ENCODE data around the gene CTDP1.

Gene CTDP1

GRCh38 chr18:79712206-79712857 lies 32.7 kb downstream of the CTDP1 start:
- TF ChIP-seq CTCF (IDR thresholded peaks at IDR 0.05; ENCODE audit: borderline replicate concordance, control extremely low read depth, extremely low read depth, insufficient read depth, missing control alignments): no peak
- in situ Hi-C loops (cut with MboI; ENCODE audit: low sequenced_read_pairs, unreplicated experiment): no loop called here
- DNase-seq (ENCODE audit: low spot score): no peak

DNA sequence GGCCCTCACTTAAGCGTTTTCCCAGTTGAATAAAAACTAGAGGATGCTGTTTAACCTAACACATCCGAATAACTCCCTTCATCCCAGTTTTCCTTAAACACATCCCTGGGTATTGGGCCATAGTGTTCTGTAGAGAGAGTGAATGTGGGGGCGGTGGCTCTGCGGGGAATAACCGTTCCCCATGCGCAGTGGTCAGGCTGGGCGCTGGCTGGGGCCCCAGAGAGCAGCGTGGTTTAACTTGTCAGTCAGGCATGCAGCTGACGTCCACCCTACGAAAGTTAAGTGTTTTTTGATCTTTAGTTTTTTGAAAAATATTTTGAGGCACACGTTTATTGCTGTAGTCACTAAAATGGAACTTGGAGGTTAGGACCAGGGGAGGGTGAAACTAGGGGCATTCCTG lies 33.7 kb downstream of the CTDP1 start:
- TF ChIP-seq CTCF (IDR thresholded peaks at IDR 0.05; ENCODE audit: borderline replicate concordance, control extremely low read depth, extremely low read depth, insufficient read depth, missing control alignments): no peak
- in situ Hi-C loops (cut with MboI; ENCODE audit: low sequenced_read_pairs, unreplicated experiment): no loop called here
- DNase-seq (ENCODE audit: low spot score): no peak

DNA sequence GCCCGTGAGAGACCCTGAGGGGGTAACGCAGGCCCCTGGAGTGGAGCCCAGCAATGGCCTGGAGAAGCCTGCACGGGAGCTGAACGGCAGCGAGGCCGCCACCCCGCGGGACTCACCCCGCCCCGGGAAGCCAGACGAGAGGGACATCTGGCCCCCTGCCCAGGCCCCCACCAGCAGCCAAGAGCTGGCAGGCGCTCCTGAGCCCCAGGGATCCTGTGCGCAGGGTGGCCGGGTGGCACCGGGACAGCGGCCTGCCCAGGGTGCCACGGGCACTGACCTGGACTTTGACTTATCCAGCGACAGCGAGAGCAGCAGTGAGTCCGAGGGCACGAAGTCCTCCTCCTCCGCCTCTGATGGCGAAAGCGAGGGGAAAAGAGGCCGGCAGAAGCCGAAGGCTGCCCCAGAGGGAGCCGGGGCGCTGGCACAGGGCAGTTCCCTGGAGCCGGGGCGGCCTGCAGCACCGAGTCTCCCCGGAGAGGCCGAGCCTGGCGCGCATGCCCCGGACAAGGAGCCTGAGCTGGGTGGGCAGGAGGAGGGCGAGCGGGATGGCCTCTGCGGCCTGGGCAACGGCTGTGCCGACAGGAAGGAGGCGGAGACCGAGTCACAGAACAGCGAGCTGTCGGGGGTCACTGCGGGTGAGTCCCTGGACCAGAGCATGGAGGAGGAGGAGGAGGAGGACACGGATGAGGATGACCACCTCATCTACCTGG lies 35.1 kb downstream of the CTDP1 start:
- DNase-seq (ENCODE audit: low spot score): no peak
- no peak for TF ChIP-seq CTCF (IDR thresholded peaks at IDR 0.05; ENCODE audit: borderline replicate concordance, control extremely low read depth, extremely low read depth, insufficient read depth, missing control alignments)
- in situ Hi-C loops (cut with MboI; ENCODE audit: low sequenced_read_pairs, unreplicated experiment): no loop called here

DNA sequence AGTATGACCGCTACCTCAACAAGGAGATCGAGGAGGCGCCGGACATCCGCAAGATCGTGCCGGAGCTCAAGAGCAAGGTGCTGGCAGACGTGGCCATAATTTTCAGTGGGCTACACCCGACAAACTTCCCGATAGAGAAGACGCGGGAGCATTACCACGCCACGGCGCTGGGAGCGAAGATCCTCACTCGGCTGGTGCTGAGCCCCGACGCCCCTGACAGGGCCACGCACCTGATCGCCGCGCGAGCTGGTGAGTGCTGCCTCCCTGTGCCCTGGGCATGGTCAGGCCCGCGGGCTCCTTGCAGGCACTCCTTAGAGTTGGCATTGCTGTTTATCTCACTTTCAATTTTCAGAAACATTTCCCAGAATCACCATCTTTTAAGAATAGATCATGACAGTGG lies 35.7 kb downstream of the CTDP1 start:
- in situ Hi-C loops (cut with MboI; ENCODE audit: low sequenced_read_pairs, unreplicated experiment): no loop called here
- no peak for DNase-seq (ENCODE audit: low spot score)
- TF ChIP-seq CTCF (IDR thresholded peaks at IDR 0.05; ENCODE audit: borderline replicate concordance, control extremely low read depth, extremely low read depth, insufficient read depth, missing control alignments): no peak

DNA sequence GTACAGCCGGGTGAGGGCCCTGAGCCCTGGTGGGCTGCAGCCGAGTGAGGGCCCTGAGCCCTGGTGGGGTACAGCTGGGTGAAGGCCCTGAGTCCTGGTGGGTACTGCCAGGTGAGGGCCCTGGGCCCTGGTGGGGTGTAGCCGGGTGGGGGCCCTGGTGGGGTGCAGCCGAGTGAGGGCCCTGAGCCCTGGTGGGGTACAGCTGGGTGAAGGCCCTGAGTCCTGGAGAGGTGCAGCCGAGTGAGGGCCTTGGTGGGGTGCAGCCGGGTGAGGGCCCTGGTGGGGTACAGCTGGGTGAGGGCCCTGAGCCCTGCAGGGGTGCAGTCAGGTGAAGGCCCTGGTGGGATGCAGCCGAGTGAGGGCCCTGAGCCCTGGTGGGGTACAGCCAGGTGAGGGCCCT lies 37.5 kb downstream of the CTDP1 start:
- no peak for TF ChIP-seq CTCF (IDR thresholded peaks at IDR 0.05; ENCODE audit: borderline replicate concordance, control extremely low read depth, extremely low read depth, insufficient read depth, missing control alignments)
- in situ Hi-C loops (cut with MboI; ENCODE audit: low sequenced_read_pairs, unreplicated experiment): no loop called here
- DNase-seq (ENCODE audit: low spot score): no peak

DNA sequence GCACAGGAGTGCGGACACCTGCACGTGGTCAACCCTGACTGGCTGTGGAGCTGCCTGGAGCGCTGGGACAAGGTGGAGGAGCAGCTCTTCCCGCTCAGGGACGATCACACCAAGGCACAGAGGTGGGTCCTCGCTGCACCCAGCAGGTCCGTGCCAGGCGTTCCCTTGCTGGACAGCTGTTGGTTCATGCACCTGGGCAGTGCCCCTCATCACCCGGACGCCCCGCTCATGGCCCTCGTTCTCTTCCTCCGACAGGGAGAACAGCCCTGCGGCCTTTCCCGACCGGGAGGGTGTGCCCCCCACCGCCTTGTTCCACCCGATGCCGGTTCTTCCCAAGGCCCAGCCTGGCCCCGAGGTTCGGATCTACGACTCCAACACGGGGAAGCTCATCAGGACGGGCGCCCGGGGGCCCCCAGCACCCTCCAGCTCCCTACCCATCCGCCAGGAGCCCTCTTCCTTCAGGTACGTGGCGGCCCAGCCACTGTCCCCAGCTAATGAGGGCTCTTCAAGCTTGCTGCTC lies 38.0 kb downstream of the CTDP1 start:
- TF ChIP-seq CTCF (IDR thresholded peaks at IDR 0.05; ENCODE audit: borderline replicate concordance, control extremely low read depth, extremely low read depth, insufficient read depth, missing control alignments): no peak
- in situ Hi-C loops (cut with MboI; ENCODE audit: low sequenced_read_pairs, unreplicated experiment): no loop called here
- no peak for DNase-seq (ENCODE audit: low spot score)

Measured in GM13976 (cell line).